GM12872 (cell line): ENCODE data around the gene CES2.

ENCODE experiments used
- TF ChIP-seq, protein P1 (sequence below): IDR thresholded peaks from 3 replicates; pipeline ENCODE4 v1.5.1; 2011; ENCODE audit warnings: low read depth, mild to moderate bottlenecking, low read length, moderate library complexity; ENCODE audit not compliant: insufficient read depth

CES2 gene

DNA sequence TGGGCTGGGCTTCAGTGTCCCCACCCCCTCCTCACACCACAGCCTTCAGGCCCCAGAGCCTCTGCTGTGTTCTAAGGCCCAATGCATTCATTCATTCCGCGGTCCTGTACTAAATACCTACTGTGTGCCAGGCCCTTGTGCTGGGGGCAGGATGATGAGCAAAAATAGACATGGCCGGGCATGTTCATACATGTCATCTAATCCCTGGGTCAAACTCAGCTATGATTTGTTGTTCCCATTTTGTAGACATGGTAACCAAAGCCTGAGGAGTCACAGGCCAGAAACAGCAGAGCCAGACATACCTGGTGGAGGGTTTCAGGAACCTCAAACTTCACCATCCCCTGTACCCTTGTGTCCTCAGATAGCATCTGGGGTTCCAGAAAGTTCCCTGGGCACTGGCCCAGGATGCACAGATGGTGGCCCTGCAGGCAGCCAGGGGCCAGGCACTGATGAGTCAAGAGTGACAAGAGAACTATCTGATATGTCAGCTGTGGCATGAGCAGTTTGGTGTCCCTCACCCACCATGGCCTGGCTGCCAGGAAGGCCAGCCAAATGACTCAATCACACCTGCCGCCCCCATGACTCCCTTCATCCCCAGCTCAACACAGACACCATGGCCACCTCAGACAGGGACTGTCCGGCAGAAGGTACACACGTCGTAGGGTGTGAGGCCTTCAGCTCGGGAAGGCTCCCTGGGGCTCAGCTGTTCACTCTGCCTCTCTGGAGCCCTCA lies 7.2 kb upstream of the CES2 start:
- TF ChIP-seq, protein P1, sequence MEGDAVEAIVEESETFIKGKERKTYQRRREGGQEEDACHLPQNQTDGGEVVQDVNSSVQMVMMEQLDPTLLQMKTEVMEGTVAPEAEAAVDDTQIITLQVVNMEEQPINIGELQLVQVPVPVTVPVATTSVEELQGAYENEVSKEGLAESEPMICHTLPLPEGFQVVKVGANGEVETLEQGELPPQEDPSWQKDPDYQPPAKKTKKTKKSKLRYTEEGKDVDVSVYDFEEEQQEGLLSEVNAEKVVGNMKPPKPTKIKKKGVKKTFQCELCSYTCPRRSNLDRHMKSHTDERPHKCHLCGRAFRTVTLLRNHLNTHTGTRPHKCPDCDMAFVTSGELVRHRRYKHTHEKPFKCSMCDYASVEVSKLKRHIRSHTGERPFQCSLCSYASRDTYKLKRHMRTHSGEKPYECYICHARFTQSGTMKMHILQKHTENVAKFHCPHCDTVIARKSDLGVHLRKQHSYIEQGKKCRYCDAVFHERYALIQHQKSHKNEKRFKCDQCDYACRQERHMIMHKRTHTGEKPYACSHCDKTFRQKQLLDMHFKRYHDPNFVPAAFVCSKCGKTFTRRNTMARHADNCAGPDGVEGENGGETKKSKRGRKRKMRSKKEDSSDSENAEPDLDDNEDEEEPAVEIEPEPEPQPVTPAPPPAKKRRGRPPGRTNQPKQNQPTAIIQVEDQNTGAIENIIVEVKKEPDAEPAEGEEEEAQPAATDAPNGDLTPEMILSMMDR = no peak

DNA sequence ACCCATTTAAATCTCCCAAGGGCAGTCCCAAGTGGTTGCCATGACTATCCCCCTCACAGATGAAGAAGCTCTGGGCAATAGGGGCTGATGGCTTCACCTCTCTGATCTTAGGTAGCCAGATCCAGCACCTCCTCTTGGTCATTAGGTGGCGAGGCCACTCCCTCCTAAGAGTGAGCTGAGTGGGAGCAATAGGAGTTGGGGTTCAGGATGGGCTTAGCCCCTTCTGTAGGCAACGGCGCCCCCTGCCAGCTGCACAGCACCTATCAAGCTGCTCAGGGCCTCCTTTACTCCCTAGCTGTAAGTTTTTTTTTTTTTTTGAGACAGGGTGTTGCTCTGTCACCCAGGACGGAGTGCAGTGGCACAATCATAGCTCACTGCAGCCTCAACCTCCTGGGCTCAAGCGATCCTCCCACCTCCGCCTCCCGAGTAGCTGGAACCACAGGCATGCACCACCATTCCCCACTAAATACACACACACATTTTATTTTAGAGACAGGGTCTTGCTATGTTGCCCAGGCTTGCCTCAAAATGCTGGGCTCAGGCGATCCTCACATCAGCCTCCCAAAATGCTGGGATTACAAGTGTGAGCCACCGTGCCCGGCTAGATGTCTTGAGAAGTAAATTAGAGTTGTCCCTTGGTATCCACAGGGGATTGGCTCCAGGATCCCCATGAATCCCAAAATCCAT lies 6.5 kb upstream of the CES2 start:
- TF ChIP-seq, protein P1 = peak; percentile 58; the same call in 2 of the 3 replicates

DNA sequence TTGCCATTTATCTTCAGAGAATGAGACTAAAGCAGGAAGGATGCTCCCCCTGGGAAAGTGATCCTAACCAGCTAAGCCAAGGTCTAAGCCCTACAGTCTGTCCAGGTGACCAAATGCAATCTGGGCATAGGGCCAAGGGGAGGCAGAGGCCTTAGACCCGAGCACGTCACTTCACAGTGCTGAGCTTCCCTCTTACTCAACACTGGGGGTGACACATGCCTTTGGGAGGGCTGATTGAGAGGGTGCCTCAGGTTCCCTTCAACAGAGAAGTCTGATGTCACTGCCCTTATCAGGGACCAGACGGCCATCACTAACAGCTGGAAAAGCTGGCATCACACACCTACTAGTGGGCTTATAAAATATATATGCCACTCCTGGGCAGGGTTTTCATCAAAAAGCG lies 5.1 kb upstream of the CES2 start:
- TF ChIP-seq, protein P1 = no peak

DNA sequence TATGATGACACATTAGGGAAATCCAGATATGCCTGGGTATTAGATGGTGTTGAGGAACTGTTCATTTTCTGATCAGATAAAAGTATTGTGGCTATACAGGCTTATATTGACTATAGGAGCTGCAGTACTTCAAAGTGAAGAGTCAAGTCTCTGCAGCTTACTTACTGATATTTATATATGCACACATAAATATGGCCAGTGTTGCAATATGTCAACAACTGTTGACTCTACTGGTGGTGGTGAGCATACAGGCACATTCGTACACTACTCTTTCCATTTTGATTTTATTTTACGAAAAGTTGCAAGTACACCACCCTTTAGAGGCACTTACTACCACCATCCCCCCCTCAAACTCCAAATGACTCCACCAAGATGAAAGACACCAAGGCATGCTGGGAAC lies 3.7 kb upstream of the CES2 start:
- TF ChIP-seq, protein P1 = no peak

DNA sequence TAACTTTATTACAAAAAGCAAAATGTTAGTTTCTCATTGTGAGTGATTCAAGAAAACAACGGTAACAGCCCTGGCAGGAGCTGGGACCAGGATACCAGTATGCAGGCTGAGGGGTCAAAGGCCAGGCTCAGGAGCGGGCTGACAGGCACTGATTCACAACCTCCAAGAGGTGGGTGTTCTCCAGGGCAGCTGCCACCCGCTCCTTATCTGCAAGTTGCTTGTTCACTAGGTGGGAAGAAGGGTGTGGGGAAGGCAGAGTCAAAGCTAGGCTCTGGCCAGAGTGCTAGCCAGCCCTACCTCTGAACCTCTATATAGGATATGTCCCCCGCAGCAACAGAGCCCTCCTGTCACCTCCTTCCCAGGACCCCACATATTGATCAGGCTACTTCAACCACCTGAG lies 3.2 kb upstream of the CES2 start:
- TF ChIP-seq, protein P1 = no peak

DNA sequence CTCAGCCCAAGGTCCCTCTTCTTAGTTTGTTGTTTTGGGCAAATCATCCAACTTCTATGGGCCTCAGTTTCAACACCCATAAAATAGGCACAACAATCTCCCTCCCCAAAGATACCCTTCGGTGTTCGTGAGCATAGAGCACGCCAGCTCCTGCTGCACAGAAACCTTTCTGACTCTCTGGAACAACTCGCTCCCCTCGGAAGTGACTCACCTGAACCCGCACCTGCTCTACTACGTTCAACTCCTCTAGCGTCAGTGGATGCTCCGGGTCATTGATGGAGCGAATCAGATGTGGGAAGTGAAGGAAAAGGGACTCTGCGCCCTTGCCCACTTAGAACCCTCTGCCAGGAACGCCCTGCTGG lies 1.6 kb upstream of the CES2 start:
- TF ChIP-seq, protein P1 = no peak

DNA sequence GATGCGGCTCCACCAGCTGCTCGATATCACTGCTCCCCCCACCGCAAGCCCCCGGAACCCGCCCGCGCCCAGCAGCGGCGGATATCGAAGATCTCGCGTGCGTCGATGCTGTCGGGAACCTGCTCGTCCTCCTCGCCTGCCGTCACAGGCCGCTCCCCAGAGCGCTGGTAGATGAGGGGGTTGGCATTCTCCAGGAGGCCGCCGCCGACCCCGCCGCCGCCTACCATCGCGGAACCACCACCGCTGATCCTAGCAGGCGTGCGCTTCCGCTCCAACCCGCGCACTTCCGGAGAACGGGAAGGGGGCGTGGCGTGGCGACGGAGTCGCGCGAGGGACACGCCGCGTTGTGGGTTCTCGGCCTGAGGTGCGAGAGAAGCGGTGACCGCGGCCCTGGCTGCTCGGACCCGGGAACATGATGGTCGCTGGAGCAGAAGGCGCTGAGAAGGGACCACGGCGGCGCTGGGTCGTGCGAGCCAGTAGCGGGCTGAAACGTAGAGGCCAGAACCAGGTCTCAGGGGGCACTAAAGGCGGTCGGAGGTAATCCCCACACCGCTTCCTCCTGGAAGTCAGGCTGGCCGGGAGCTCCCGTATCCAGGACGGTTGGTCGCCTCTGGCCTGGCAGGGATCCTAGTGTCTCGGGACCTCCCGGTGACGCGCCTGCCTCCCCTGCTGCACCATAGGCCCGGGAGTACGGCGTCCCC lies 1.0 kb upstream of the CES2 start, which contains the start of gene CIAO2B:
Gene CIAO2B (minus strand): TSS at position 265 of the 701 bp plus-strand sequence. CDS start 38 bp downstream, at position 227.
- TF ChIP-seq, protein P1 = no peak
